Measurements from ENCODE around the gene TMC1.

TMC1 gene

DNA sequence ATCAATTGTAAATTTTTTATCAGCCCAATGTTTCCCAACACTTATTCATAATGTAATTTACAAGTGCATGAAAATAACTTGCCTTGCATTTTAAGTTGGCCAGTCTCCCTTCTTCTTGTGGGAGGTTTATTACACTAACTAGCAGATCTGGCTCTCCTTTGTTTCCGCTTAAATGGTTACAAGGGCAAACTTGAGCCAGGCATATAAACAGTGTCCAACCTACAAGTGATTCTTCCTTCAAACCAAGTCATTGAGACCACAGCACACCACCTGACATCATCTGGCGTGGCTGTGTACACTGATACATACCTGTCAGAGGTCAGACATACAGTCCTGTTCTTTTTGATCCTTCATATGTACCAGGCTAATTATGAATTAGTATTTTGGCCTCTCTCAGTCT, 351.3 kb downstream of the TMC1 start:
- no peaks in the 10 kb centered on the region for H3K4me1 ChIP-seq (ENCODE audit: insufficient read depth, low read length, severe bottlenecking)
- H4K20me1 ChIP-seq (ENCODE audit: insufficient read depth, low read length), result no peaks in the 10 kb centered on the region
- H3F3A ChIP-seq (ENCODE audit: insufficient read depth, low read length), result no peaks in the 10 kb centered on the region
- TF ChIP-seq, protein P1, sequence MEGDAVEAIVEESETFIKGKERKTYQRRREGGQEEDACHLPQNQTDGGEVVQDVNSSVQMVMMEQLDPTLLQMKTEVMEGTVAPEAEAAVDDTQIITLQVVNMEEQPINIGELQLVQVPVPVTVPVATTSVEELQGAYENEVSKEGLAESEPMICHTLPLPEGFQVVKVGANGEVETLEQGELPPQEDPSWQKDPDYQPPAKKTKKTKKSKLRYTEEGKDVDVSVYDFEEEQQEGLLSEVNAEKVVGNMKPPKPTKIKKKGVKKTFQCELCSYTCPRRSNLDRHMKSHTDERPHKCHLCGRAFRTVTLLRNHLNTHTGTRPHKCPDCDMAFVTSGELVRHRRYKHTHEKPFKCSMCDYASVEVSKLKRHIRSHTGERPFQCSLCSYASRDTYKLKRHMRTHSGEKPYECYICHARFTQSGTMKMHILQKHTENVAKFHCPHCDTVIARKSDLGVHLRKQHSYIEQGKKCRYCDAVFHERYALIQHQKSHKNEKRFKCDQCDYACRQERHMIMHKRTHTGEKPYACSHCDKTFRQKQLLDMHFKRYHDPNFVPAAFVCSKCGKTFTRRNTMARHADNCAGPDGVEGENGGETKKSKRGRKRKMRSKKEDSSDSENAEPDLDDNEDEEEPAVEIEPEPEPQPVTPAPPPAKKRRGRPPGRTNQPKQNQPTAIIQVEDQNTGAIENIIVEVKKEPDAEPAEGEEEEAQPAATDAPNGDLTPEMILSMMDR (IDR thresholded peaks at IDR 0.05; ENCODE audit: low read length), result no peak
- H3K36me3 ChIP-seq (ENCODE audit: insufficient read depth, low read length), result no peaks in the 10 kb centered on the region
- H3K27me3 ChIP-seq (ENCODE audit: insufficient read depth, low read length), result no peaks in the 10 kb centered on the region
- H3K9me2 ChIP-seq (ENCODE audit: low read depth, low read length), result no peaks in the 10 kb centered on the region
- no peak overlapping the region for H3K9ac ChIP-seq (ENCODE audit: low read length)
- H3K4me3 ChIP-seq (ENCODE audit: low read depth, low read length, poor library complexity, severe bottlenecking), result no peak overlapping the region
- no peaks in the 10 kb centered on the region for H3K9me3 ChIP-seq (ENCODE audit: low read length)
- H3K4me2 ChIP-seq (ENCODE audit: low read length), result no peak overlapping the region
- H3K79me2 ChIP-seq (ENCODE audit: insufficient read depth, low read length), result no peaks in the 10 kb centered on the region
- H3K27ac ChIP-seq (ENCODE audit: low read depth, low read length, poor library complexity, severe bottlenecking), result no peak overlapping the region
- H2AFZ ChIP-seq (ENCODE audit: low read length), result no peak overlapping the region

DNA sequence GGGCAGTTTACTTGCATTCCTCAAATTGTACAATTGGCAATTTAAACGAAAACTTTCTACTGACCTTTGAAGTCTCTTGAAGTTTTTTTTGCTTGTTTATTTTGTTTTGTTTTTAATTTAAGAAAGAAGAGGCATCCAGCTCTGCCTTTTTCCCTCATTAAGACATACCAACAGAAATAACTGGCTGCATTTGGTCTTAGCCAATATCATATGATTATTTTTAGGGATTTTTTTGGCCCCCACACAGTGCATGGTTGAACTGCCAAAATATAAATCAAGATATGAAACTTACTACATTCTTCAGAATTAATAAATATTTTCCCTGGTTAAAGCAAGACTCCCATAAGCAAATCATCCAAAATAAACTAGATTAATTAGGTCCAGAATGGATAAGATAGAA, 352.0 kb downstream of the TMC1 start:
- Histone ChIP-seq H3K79me2 (ENCODE audit: insufficient read depth, low read length) (no peaks in the 10 kb centered on the region), H3K9ac (ENCODE audit: low read length) (no peak overlapping the region), H2AFZ (ENCODE audit: low read length) (no peak overlapping the region), H3K9me2 (ENCODE audit: low read depth, low read length) (no peaks in the 10 kb centered on the region), H3F3A (ENCODE audit: insufficient read depth, low read length) (no peaks in the 10 kb centered on the region), H3K36me3 (ENCODE audit: insufficient read depth, low read length) (no peaks in the 10 kb centered on the region), H3K4me3 (ENCODE audit: low read depth, low read length, poor library complexity, severe bottlenecking) (no peak overlapping the region), H3K27ac (ENCODE audit: low read depth, low read length, poor library complexity, severe bottlenecking) (no peak overlapping the region), H3K4me1 (ENCODE audit: insufficient read depth, low read length, severe bottlenecking) (no peaks in the 10 kb centered on the region), H3K27me3 (ENCODE audit: insufficient read depth, low read length) (no peaks in the 10 kb centered on the region), H3K9me3 (ENCODE audit: low read length) (no peaks in the 10 kb centered on the region), H3K4me2 (ENCODE audit: low read length) (no peak overlapping the region), H4K20me1 (ENCODE audit: insufficient read depth, low read length) (no peaks in the 10 kb centered on the region)
- no peak for TF ChIP-seq EZH2 (IDR thresholded peaks at IDR 0.05; ENCODE audit: borderline replicate concordance, low read length)
- TF ChIP-seq, protein P1 (IDR thresholded peaks at IDR 0.05; ENCODE audit: low read length), result no peak

DNA sequence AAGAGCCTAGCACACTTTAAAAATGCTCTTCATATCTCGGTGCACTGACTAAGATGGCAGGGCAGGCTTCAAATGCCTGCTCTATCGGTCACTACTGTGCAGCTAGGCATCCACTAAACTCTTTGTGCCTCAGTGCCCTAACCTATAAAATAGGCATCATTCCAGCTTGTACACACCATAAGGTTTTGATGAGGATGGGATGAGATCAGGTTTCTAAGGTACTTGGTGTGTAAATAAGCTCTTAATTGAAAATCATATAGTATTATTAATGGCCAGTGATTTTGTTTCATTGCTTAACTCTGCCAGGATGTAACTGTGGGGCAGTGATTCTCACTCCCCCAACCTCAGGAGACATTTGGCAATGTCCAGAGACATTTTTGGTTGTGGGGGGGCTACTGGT, 352.9 kb downstream of the TMC1 start:
- H4K20me1 ChIP-seq (ENCODE audit: insufficient read depth, low read length), result no peaks in the 10 kb centered on the region
- H3K4me3 ChIP-seq (ENCODE audit: low read depth, low read length, poor library complexity, severe bottlenecking), result no peak overlapping the region
- TF ChIP-seq EZH2 (IDR thresholded peaks at IDR 0.05; ENCODE audit: borderline replicate concordance, low read length), result no peak
- TF ChIP-seq, protein P1 (IDR thresholded peaks at IDR 0.05; ENCODE audit: low read length), result no peak
- H3F3A ChIP-seq (ENCODE audit: insufficient read depth, low read length), result no peaks in the 10 kb centered on the region
- no peak overlapping the region for H2AFZ ChIP-seq (ENCODE audit: low read length)
- no peaks in the 10 kb centered on the region for H3K4me1 ChIP-seq (ENCODE audit: insufficient read depth, low read length, severe bottlenecking)
- no peak overlapping the region for H3K27ac ChIP-seq (ENCODE audit: low read depth, low read length, poor library complexity, severe bottlenecking)
- H3K27me3 ChIP-seq (ENCODE audit: insufficient read depth, low read length), result no peaks in the 10 kb centered on the region
- no peak overlapping the region for H3K9ac ChIP-seq (ENCODE audit: low read length)
- no peak overlapping the region for H3K4me2 ChIP-seq (ENCODE audit: low read length)
- H3K36me3 ChIP-seq (ENCODE audit: insufficient read depth, low read length), result no peaks in the 10 kb centered on the region
- H3K9me2 ChIP-seq (ENCODE audit: low read depth, low read length), result no peaks in the 10 kb centered on the region
- no peaks in the 10 kb centered on the region for H3K9me3 ChIP-seq (ENCODE audit: low read length)
- H3K79me2 ChIP-seq (ENCODE audit: insufficient read depth, low read length), result no peaks in the 10 kb centered on the region

Measured in OCI-LY1 (cell line).